Hepatocyte (in vitro differentiated cells): Measurements from ENCODE around the gene ATXN10. TPM values are rescaled to one million over a fixed set of nuclear protein-coding genes. Genes with fewer than 3 reads are reported as not detected.
A peak's percentile ranks its signal among the peaks of the same experiment; 100 is the strongest.
"Not testable (repeated sequence)": the region's sequence is repeated elsewhere in the genome, so short reads cannot be mapped to it uniquely, and the experiment has no call there.

Experiments
- DNase-seq: peaks from one replicate; pipeline ENCODE4 v3.0.0-alpha.2; 2016; ENCODE audit warnings: low spot score
- H2AFZ ChIP-seq: fragments of 200-600 bp; sonication (generic); 2 replicates; pipeline ENCODE4 v1.6.0; 2016; ENCODE audit warnings: antibody characterized with exemption, mild to moderate bottlenecking
- H3K27ac ChIP-seq: fragments of 200-600 bp; sonication (generic); 2 replicates; pipeline ENCODE4 v1.5.1; 2016; ENCODE audit warnings: mild to moderate bottlenecking
- H3K27me3 ChIP-seq: fragments of 200-600 bp; sonication (generic); 2 replicates; pipeline ENCODE4 v1.6.1; 2016
- H3K36me3 ChIP-seq: fragments of 200-600 bp; sonication (generic); replicated peaks from 2 replicates; pipeline ENCODE4 v1.5.1; 2016; ENCODE audit warnings: low read depth; ENCODE audit not compliant: insufficient read depth
- H3K4me1 ChIP-seq: fragments of 200-600 bp; sonication (generic); 2 replicates; pipeline ENCODE4 v1.5.1; 2016; ENCODE audit warnings: mild to moderate bottlenecking, moderate library complexity; ENCODE audit not compliant: insufficient read depth
- H3K4me2 ChIP-seq: fragments of 200-600 bp; sonication (generic); 2 replicates; pipeline ENCODE4 v1.6.0; 2016
- H3K4me3 ChIP-seq: fragments of 200-600 bp; sonication (generic); 2 replicates; pipeline ENCODE4 v1.5.1; 2016; ENCODE audit warnings: mild to moderate bottlenecking
- H3K79me2 ChIP-seq: fragments of 200-600 bp; sonication (generic); 2 replicates; pipeline ENCODE4 v1.6.0; 2017; ENCODE audit warnings: mild to moderate bottlenecking
- H3K9me2 ChIP-seq: fragments of 200-600 bp; sonication (generic); replicated peaks from 2 replicates; pipeline ENCODE4 v1.6.0; 2017; ENCODE audit warnings: mild to moderate bottlenecking; ENCODE audit not compliant: insufficient read depth
- H3K9me3 ChIP-seq: fragments of 200-600 bp; sonication (generic); 2 replicates; pipeline ENCODE4 v1.5.1; 2016; ENCODE audit warnings: low read depth, mild to moderate bottlenecking
- H4K20me1 ChIP-seq: fragments of 200-600 bp; sonication (generic); 2 replicates; pipeline ENCODE4 v1.6.0; 2016; ENCODE audit warnings: mild to moderate bottlenecking; ENCODE audit not compliant: insufficient read depth, poor library complexity, severe bottlenecking
- EZH2 ChIP-seq: fragments of 200-600 bp; sonication (generic); IDR thresholded peaks from 2 replicates; pipeline ENCODE4 v1.6.1; 2016; ENCODE audit warnings: antibody characterized with exemption, mild to moderate bottlenecking, borderline replicate concordance
- EZH2phosphoT487 ChIP-seq: fragments of 200-600 bp; sonication (generic); IDR thresholded peaks from one replicate; pipeline ENCODE4 v1.6.1; 2018; ENCODE audit warnings: antibody characterized with exemption, mild to moderate bottlenecking, low read depth, moderate library complexity; ENCODE audit not compliant: unreplicated experiment, severe bottlenecking
- WGBS: methylation state at CpG from one replicate; pipeline ENCODE4 v1.1.6; 2016; ENCODE audit warnings: low lambda C conversion rate; ENCODE audit errors: missing lambda C conversion rate; 5-methylcytosine and 5-hydroxymethylcytosine counted together
- polyA plus RNA-seq: library from polyadenylated mRNA; unstranded; fragments of >200 nt; fragmentation: Nextera tagmentation; extraction: Ambion mirVana; gene quantifications from 2 replicates; pipeline ENCODE4 v1.2.1, GENCODE V29; 2016
- total RNA-seq: library from RNA; depleted of rRNA; stranded (reverse); fragments of >200 nt; gene quantifications from 2 replicates; pipeline ENCODE4 v1.2.3, GENCODE V29; 2014
- TF ChIP-seq, protein P1 (sequence below): fragments of 200-600 bp; sonication (generic); IDR thresholded peaks from 2 replicates; pipeline ENCODE4 v1.5.1; 2016; ENCODE audit warnings: antibody characterized with exemption, mild to moderate bottlenecking; ENCODE audit not compliant: poor library complexity

The ATXN10 gene, protein sequence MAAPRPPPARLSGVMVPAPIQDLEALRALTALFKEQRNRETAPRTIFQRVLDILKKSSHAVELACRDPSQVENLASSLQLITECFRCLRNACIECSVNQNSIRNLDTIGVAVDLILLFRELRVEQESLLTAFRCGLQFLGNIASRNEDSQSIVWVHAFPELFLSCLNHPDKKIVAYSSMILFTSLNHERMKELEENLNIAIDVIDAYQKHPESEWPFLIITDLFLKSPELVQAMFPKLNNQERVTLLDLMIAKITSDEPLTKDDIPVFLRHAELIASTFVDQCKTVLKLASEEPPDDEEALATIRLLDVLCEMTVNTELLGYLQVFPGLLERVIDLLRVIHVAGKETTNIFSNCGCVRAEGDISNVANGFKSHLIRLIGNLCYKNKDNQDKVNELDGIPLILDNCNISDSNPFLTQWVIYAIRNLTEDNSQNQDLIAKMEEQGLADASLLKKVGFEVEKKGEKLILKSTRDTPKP
- 118 and 141 TPM in 2 replicates for total RNA-seq
- polyA plus RNA-seq: 186 and 196 TPM in 2 replicates

DNA sequence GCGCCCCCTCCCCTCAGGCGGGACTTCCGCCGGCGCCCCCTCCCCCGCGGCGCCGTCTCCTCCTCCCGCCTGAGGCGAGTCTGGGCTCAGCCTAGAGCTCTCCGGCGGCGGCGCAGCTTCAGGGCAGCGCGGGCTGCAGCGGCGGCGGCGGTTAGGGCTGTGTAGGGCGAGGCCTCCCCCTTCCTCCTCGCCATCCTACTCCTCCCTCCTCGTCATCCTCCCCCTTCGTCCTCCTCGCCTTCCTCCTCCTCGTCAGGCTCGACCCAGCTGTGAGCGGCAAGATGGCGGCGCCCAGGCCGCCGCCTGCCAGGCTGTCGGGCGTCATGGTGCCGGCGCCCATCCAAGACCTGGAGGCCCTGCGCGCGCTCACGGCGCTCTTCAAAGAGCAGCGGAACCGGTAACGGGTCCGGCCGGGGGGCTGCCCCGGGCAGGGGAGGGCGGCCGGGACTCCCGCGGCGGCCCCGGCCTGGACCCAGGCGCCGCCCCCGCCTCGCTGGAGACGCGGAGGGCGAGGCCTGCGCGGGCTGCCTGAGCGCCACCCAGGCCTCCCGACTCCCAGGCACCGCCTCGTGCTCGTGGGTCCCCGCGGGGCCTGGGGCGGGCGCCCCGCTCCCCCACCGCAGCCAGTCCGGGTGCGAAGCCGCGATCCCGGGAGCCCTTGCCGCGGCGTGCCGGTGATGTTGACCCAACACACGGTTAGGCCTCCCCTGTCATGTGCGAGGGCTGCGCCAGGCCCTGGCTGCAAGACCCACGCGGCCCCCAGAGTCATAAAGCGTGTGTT lies at the start of gene ATXN10:
Gene ATXN10 (plus strand): TSS at position 52 of the 781 bp plus-strand sequence. CDS start 230 bp downstream, at position 282.
- Histone ChIP-seq H4K20me1 (peaks cover 43% of the 10 kb centered on the region), H3K27me3 (no peaks in the 10 kb centered on the region), H3K4me3 (peak within 1 kb of the TSS; percentile 83), H3K9me2 (no peaks in the 10 kb centered on the region), H3K27ac (peak within 1 kb of the TSS; percentile 95), H2AFZ (peak within 1 kb of the TSS; percentile 97), H3K9me3 (no peaks in the 10 kb centered on the region), H3K4me2 (peak within 1 kb of the TSS; percentile 94), H3K79me2 (peaks cover 58% of the 10 kb centered on the region), H3K4me1 (peaks cover 15% of the 10 kb centered on the region), H3K36me3 (no peaks in the 10 kb centered on the region)
- WGBS: 2% methylated on average over 39 of the region's 89 CpGs
- TF ChIP-seq EZH2phosphoT487 (no peak), EZH2 (no peak)
- TF ChIP-seq, protein P1, sequence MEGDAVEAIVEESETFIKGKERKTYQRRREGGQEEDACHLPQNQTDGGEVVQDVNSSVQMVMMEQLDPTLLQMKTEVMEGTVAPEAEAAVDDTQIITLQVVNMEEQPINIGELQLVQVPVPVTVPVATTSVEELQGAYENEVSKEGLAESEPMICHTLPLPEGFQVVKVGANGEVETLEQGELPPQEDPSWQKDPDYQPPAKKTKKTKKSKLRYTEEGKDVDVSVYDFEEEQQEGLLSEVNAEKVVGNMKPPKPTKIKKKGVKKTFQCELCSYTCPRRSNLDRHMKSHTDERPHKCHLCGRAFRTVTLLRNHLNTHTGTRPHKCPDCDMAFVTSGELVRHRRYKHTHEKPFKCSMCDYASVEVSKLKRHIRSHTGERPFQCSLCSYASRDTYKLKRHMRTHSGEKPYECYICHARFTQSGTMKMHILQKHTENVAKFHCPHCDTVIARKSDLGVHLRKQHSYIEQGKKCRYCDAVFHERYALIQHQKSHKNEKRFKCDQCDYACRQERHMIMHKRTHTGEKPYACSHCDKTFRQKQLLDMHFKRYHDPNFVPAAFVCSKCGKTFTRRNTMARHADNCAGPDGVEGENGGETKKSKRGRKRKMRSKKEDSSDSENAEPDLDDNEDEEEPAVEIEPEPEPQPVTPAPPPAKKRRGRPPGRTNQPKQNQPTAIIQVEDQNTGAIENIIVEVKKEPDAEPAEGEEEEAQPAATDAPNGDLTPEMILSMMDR: no peak
- peak; percentile 89 for DNase-seq

DNA sequence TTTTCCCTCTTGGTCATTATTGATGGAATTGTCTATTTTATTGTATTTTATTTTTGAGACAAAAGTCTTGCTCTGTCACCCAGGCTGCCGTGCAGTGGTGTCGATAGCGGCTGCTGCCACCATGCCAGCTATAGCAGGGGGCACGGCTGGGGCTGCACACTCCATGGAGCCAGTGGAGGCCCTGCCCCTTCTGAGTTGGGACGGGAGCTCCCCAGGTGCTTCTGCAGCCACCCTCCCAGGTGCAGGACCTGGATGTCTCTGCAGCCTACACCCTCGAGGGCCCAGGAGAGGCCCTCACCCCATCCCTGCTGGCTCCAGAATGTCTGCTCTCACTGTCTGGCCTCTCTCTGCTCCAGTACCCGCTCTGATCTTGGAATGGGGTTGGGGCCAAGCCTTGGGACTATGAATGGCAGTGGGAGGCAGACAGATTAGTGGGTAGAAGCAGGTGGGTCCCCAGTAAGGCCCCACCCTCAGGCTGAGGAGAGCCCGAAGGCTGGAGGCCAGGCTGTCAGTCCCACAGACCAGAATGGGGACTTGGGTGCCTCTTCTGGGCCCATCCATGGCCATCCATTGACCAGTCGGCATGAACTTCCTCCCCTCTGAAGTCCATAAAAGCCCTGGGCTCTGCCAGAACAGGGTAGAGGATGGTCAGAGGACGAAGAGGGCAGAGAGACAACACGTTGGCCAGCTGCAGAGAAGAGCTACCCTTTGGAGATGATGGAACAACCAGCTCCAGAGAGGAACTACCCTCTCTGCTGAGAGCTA lies 49.6 kb upstream of the ATXN10 start:
- 94% methylated on average over 11 of the region's 11 CpGs for WGBS
- TF ChIP-seq EZH2 (no peak), EZH2phosphoT487 (no peak)
- TF ChIP-seq, protein P1: no peak
- no peak overlapping the region for H3K27ac ChIP-seq

DNA sequence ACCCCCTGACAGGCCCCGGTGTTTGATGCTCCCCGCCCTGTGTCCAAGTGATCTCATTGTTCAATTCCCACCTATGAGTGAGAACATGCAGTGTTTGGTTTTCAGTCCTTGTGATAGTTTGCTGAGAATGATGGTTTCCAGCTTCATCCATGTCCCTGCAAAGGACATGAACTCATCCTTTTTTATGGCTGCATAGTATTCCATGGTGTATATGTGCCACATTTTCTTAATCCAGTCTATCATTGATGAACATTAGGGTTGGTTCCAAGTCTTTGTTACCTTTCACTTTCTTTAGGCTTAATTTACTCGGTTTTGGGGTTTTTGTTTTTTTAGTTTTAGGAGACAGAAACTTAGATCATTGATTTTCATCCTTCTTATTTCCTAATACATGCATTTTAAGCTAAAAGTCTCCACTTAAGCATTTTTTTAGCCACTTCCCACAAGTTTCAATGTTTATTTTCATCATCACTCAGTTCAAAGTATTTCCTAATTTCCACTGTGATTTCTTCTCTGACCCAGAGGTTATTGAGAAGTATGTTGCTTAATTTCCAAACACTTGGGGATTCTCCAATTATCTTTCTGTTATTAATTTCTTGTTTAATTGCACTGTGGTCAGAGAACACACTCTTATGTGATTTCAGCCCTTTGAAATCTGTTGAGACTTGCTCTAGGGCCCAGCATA lies 48.0 kb upstream of the ATXN10 start:
- H3K27ac ChIP-seq, H3K4me3 ChIP-seq, H3K9me2 ChIP-seq, H3K4me2 ChIP-seq, H4K20me1 ChIP-seq, H3K4me1 ChIP-seq, H2AFZ ChIP-seq, H3K36me3 ChIP-seq, H3K27me3 ChIP-seq, H3K79me2 ChIP-seq, DNase-seq, H3K9me3 ChIP-seq: not testable (repeated sequence)
- 90% methylated on average over 3 of the region's 3 CpGs for WGBS

More for the DNA sequence above, 49.6 kb upstream of the ATXN10 start:
- H4K20me1 ChIP-seq: no peaks in the 10 kb centered on the region
- no peaks in the 10 kb centered on the region for H3K27me3 ChIP-seq
- no peaks in the 10 kb centered on the region for H3K9me2 ChIP-seq
- H3K4me3 ChIP-seq: no peak overlapping the region
- peaks cover 4% of the 10 kb centered on the region for H3K9me3 ChIP-seq
- no peak overlapping the region for H2AFZ ChIP-seq
- H3K4me2 ChIP-seq: no peak overlapping the region
- H3K4me1 ChIP-seq: no peaks in the 10 kb centered on the region
- no peak for DNase-seq
- H3K36me3 ChIP-seq: no peaks in the 10 kb centered on the region
- H3K79me2 ChIP-seq: no peaks in the 10 kb centered on the region
